ENCODE results near the gene C1orf146.

C1orf146 gene

GRCh38 chr1:92217721-92218120 lies at the start of gene C1orf146:
C1orf146 (plus strand) TSS chr1:92217915; CDS start chr1:92231421, 13,506 bp downstream.
- H3K4me3 ChIP-seq: no peak within 1 kb of the TSS
- H3K36me3 ChIP-seq (replicated peaks): no peaks in the 10 kb centered on the region
- DNase-seq (ENCODE audit: low spot score in 2 of 2): no peak
- H3K4me1 ChIP-seq: no peaks in the 10 kb centered on the region
- H3K9me3 ChIP-seq: no peaks in the 10 kb centered on the region
- H3K27me3 ChIP-seq (ENCODE audit: low read depth): no peaks in the 10 kb centered on the region
- in situ Hi-C loops (cut with MboI; ENCODE audit: low sequenced_read_pairs): no loop called here

GRCh38 chr1:92168657-92169056 lies 49.1 kb upstream of the C1orf146 start:
- in situ Hi-C loops (cut with MboI; ENCODE audit: low sequenced_read_pairs): no loop called here
- Histone ChIP-seq H3K27me3 (ENCODE audit: low read depth) (no peaks in the 10 kb centered on the region), H3K4me3 (no peak overlapping the region), H3K4me1 (no peaks in the 10 kb centered on the region), H3K36me3 (replicated peaks) (no peaks in the 10 kb centered on the region), H3K9me3 (no peaks in the 10 kb centered on the region)
- no peak for DNase-seq (ENCODE audit: low spot score in 2 of 2)

GRCh38 chr1:92169214-92170005 lies 48.3 kb upstream of the C1orf146 start:
- no peaks in the 10 kb centered on the region for H3K27me3 ChIP-seq (ENCODE audit: low read depth)
- H3K4me3 ChIP-seq: no peak overlapping the region
- H3K36me3 ChIP-seq (replicated peaks): no peaks in the 10 kb centered on the region
- no peaks in the 10 kb centered on the region for H3K9me3 ChIP-seq
- in situ Hi-C loops (cut with MboI; ENCODE audit: low sequenced_read_pairs): no loop called here
- H3K4me1 ChIP-seq: no peaks in the 10 kb centered on the region
- no peak for DNase-seq (ENCODE audit: low spot score in 2 of 2)

GRCh38 chr1:92184632-92185031 lies 33.1 kb upstream of the C1orf146 start:
- Histone ChIP-seq H3K4me3 (no peak overlapping the region), H3K4me1 (no peaks in the 10 kb centered on the region), H3K9me3 (no peaks in the 10 kb centered on the region), H3K36me3 (replicated peaks) (no peaks in the 10 kb centered on the region), H3K27me3 (ENCODE audit: low read depth) (no peaks in the 10 kb centered on the region)
- in situ Hi-C loops (cut with MboI; ENCODE audit: low sequenced_read_pairs): no loop called here
- DNase-seq (ENCODE audit: low spot score in 2 of 2): no peak

GRCh38 chr1:92186081-92186480 lies 31.6 kb upstream of the C1orf146 start:
- Histone ChIP-seq H3K9me3 (no peaks in the 10 kb centered on the region), H3K4me3 (no peak overlapping the region), H3K4me1 (no peaks in the 10 kb centered on the region), H3K27me3 (ENCODE audit: low read depth) (peaks cover 2% of the 10 kb centered on the region; the same call in 1 of the 2 replicates), H3K36me3 (replicated peaks) (no peaks in the 10 kb centered on the region)
- in situ Hi-C loops (cut with MboI; ENCODE audit: low sequenced_read_pairs): no loop called here
- DNase-seq (ENCODE audit: low spot score in 2 of 2): no peak

GRCh38 chr1:92188436-92189255 lies 29.1 kb upstream of the C1orf146 start:
- H3K4me3 ChIP-seq: no peak overlapping the region

GRCh38 chr1:92191726-92192125 lies 26.0 kb upstream of the C1orf146 start:
- Histone ChIP-seq H3K4me3 (no peak overlapping the region), H3K4me1 (no peaks in the 10 kb centered on the region), H3K27me3 (ENCODE audit: low read depth) (peaks cover 2% of the 10 kb centered on the region; the same call in 1 of the 2 replicates), H3K36me3 (replicated peaks) (no peaks in the 10 kb centered on the region), H3K9me3 (no peaks in the 10 kb centered on the region)
- in situ Hi-C loops (cut with MboI; ENCODE audit: low sequenced_read_pairs): no loop called here
- DNase-seq (ENCODE audit: low spot score in 2 of 2): no peak

More at GRCh38 chr1:92188436-92189255, 29.1 kb upstream of the C1orf146 start:
- Histone ChIP-seq H3K4me1 (no peaks in the 10 kb centered on the region), H3K27me3 (ENCODE audit: low read depth) (peaks cover 2% of the 10 kb centered on the region; the same call in 1 of the 2 replicates), H3K9me3 (no peaks in the 10 kb centered on the region), H3K36me3 (replicated peaks) (no peaks in the 10 kb centered on the region)
- in situ Hi-C loops (cut with MboI; ENCODE audit: low sequenced_read_pairs): no loop called here
- DNase-seq (ENCODE audit: low spot score in 2 of 2): no peak

GRCh38 chr1:92192246-92192645 lies 25.5 kb upstream of the C1orf146 start:
- Histone ChIP-seq H3K27me3 (ENCODE audit: low read depth) (peaks cover 2% of the 10 kb centered on the region; the same call in 1 of the 2 replicates), H3K9me3 (no peaks in the 10 kb centered on the region), H3K4me3 (no peak overlapping the region), H3K4me1 (no peaks in the 10 kb centered on the region), H3K36me3 (replicated peaks) (no peaks in the 10 kb centered on the region)
- DNase-seq (ENCODE audit: low spot score in 2 of 2): no peak
- in situ Hi-C loops (cut with MboI; ENCODE audit: low sequenced_read_pairs): no loop called here

- no peaks in the 10 kb centered on the region for H3K4me1 ChIP-seq
- no peak for DNase-seq (ENCODE audit: low spot score in 2 of 2)
- in situ Hi-C loops (cut with MboI; ENCODE audit: low sequenced_read_pairs): no loop called here
- H3K27me3 ChIP-seq (ENCODE audit: low read depth): peaks cover 2% of the 10 kb centered on the region; the same call in 1 of the 2 replicates
- no peak overlapping the region for H3K4me3 ChIP-seq
- no peaks in the 10 kb centered on the region for H3K36me3 ChIP-seq (replicated peaks)
- no peaks in the 10 kb centered on the region for H3K9me3 ChIP-seq
Observed at GRCh38 chr1:92194511-92194910, 23.2 kb upstream of the C1orf146 start.

- no peak for DNase-seq (ENCODE audit: low spot score in 2 of 2)
- H3K27me3 ChIP-seq (ENCODE audit: low read depth): no peaks in the 10 kb centered on the region
- H3K9me3 ChIP-seq: no peaks in the 10 kb centered on the region
- no peaks in the 10 kb centered on the region for H3K4me1 ChIP-seq
- H3K36me3 ChIP-seq (replicated peaks): no peaks in the 10 kb centered on the region
- in situ Hi-C loops (cut with MboI; ENCODE audit: low sequenced_read_pairs): no loop called here
- no peak overlapping the region for H3K4me3 ChIP-seq
Observed at GRCh38 chr1:92201973-92202372, 15.7 kb upstream of the C1orf146 start.

GRCh38 chr1:92203105-92203504 lies 14.6 kb upstream of the C1orf146 start:
- H3K4me3 ChIP-seq: no peak overlapping the region
- no peaks in the 10 kb centered on the region for H3K27me3 ChIP-seq (ENCODE audit: low read depth)
- in situ Hi-C loops (cut with MboI; ENCODE audit: low sequenced_read_pairs): no loop called here
- H3K36me3 ChIP-seq (replicated peaks): no peaks in the 10 kb centered on the region
- DNase-seq (ENCODE audit: low spot score in 2 of 2): no peak
- no peaks in the 10 kb centered on the region for H3K4me1 ChIP-seq
- no peaks in the 10 kb centered on the region for H3K9me3 ChIP-seq

- no peak for DNase-seq (ENCODE audit: low spot score in 2 of 2)
- H3K9me3 ChIP-seq: no peaks in the 10 kb centered on the region
- no peak overlapping the region for H3K4me3 ChIP-seq
- in situ Hi-C loops (cut with MboI; ENCODE audit: low sequenced_read_pairs): no loop called here
- H3K27me3 ChIP-seq (ENCODE audit: low read depth): no peaks in the 10 kb centered on the region
- no peaks in the 10 kb centered on the region for H3K4me1 ChIP-seq
- no peaks in the 10 kb centered on the region for H3K36me3 ChIP-seq (replicated peaks)
Observed at GRCh38 chr1:92210701-92211100, 7.0 kb upstream of the C1orf146 start.

- Histone ChIP-seq H3K9me3 (no peaks in the 10 kb centered on the region), H3K27me3 (ENCODE audit: low read depth) (no peaks in the 10 kb centered on the region), H3K4me1 (no peaks in the 10 kb centered on the region), H3K36me3 (replicated peaks) (no peaks in the 10 kb centered on the region), H3K4me3 (no peak overlapping the region)
- DNase-seq (ENCODE audit: low spot score in 2 of 2): no peak
- in situ Hi-C loops (cut with MboI; ENCODE audit: low sequenced_read_pairs): no loop called here
Observed at GRCh38 chr1:92211166-92211565, 6.5 kb upstream of the C1orf146 start.

- DNase-seq (ENCODE audit: low spot score in 2 of 2): no peak
- Histone ChIP-seq H3K27me3 (ENCODE audit: low read depth) (no peaks in the 10 kb centered on the region), H3K4me3 (no peak overlapping the region), H3K4me1 (no peaks in the 10 kb centered on the region), H3K9me3 (no peaks in the 10 kb centered on the region), H3K36me3 (replicated peaks) (no peaks in the 10 kb centered on the region)
- in situ Hi-C loops (cut with MboI; ENCODE audit: low sequenced_read_pairs): no loop called here
Observed at GRCh38 chr1:92218559-92218958, 844 bp downstream of the C1orf146 start.
